A549 treated with ZK216348 at 1 μM for 4 hours (cell line): ENCODE measurements around the gene OR2AK2. TPM values are rescaled to one million over a fixed set of nuclear protein-coding genes. Genes with fewer than 3 reads are reported as not detected.

Experiments used
- total RNA-seq: library from RNA; stranded (reverse); fragments of 200-300 nt; extraction: Qiagen RNA extraction; gene quantifications from 5 replicates; pipeline ENCODE4 v1.2.3, GENCODE V29; 2022; ENCODE audit warnings: low read depth

Gene OR2AK2
- not detected in 5 replicates for total RNA-seq

GRCh38 chr1:247964933-247965332 is at the start of gene OR2AK2:
Gene OR2AK2, plus strand, starts transcription at chr1:247965233. Its CDS starts 144 bp downstream, at chr1:247965377.

GRCh38 chr1:247919952-247920351 is 45.1 kb upstream of the OR2AK2 start, which contains the start of gene OR2T8:
Gene OR2T8, plus strand, starts transcription at chr1:247920252. Its CDS starts 766 bp downstream, at chr1:247921018.

GRCh38 chr1:247924868-247925267 is 40.2 kb upstream of the OR2AK2 start, which contains the start of gene OR2AJ1:
Gene OR2AJ1, plus strand, starts transcription at chr1:247924889. Its CDS starts 8,880 bp downstream, at chr1:247933769.

GRCh38 chr1:247948558-247948957 is 16.5 kb upstream of the OR2AK2 start, which contains the start of gene OR2L8:
Gene OR2L8, plus strand, starts transcription at chr1:247948858. Its CDS starts 0 bp downstream, at chr1:247948858.

GRCh38 chr1:248013229-248013710 is 48.2 kb downstream of the OR2AK2 start, which contains the start of gene OR2L5:
Gene OR2L5, plus strand, starts transcription at chr1:248013660. Its CDS starts 8,288 bp downstream, at chr1:248021948.

Other genes with a start within 250 kb of the OR2AK2 start
- gene OR6F1, start 248.6 kb upstream of the OR2AK2 start, total RNA-seq, result not detected in 5 replicates
- not detected in 5 replicates for gene OR14K1, start 226.6 kb upstream of the OR2AK2 start, total RNA-seq
- gene OR14A2, start 217.1 kb upstream of the OR2AK2 start, total RNA-seq, result not detected in 5 replicates
- not detected in 5 replicates for gene OR1C1, start 204.7 kb upstream of the OR2AK2 start, total RNA-seq
- not detected in 5 replicates for gene OR14A16, start 141.1 kb upstream of the OR2AK2 start, total RNA-seq
- gene OR11L1, start 123.3 kb upstream of the OR2AK2 start, total RNA-seq, result not detected in 5 replicates
- gene TRIM58, start 108.0 kb upstream of the OR2AK2 start, total RNA-seq, result not detected in 5 replicates
- not detected in 5 replicates for gene OR2W3, start 69.6 kb upstream of the OR2AK2 start, total RNA-seq
- gene OR2T8, start 45.0 kb upstream of the OR2AK2 start, total RNA-seq, result not detected in 5 replicates
- not detected in 5 replicates for gene OR2AJ1, start 40.3 kb upstream of the OR2AK2 start, total RNA-seq
- gene OR2L8, start 16.4 kb upstream of the OR2AK2 start, total RNA-seq, result not detected in 5 replicates
- gene OR2L5, start 48.4 kb downstream of the OR2AK2 start, total RNA-seq, result not detected in 5 replicates
- not detected in 5 replicates for gene OR2L2, start 64.8 kb downstream of the OR2AK2 start, total RNA-seq
- gene OR2L3, start 81.6 kb downstream of the OR2AK2 start, total RNA-seq, result not detected in 5 replicates
- not detected in 5 replicates for gene OR2L13, start 130.0 kb downstream of the OR2AK2 start, total RNA-seq
- gene OR2M5, start 179.9 kb downstream of the OR2AK2 start, total RNA-seq, result not detected in 5 replicates
- gene OR2M2, start 209.6 kb downstream of the OR2AK2 start, total RNA-seq, result not detected in 5 replicates
- gene OR2M3, start 232.0 kb downstream of the OR2AK2 start, total RNA-seq, result not detected in 5 replicates